ENCODE data around the gene CNTFR.

GRCh38 chr9:34507966-34508365 is 81.6 kb downstream of the CNTFR start:
- TF ChIP-seq TEAD4 (IDR thresholded peaks at IDR 0.05) (no peak), REST (IDR thresholded peaks at IDR 0.05; ENCODE audit: low read depth) (no peak)

Data from Ishikawa (cell line).